GM18520 (cell line): ENCODE results near the gene S100A16.
A peak's percentile ranks its signal among the peaks of the same experiment; 100 is the strongest.
"Not testable (repeated sequence)": the region's sequence is repeated elsewhere in the genome, so short reads cannot be mapped to it uniquely, and the experiment has no call there.

Experiments
- ATAC-seq: cut with Tn5 transposase; IDR thresholded peaks from one replicate; pipeline ENCODE4 v1.9.1; 2021; ENCODE audit not compliant: unreplicated experiment

The S100A16 gene

GRCh38 chr1:153565529-153566374 lies 47.2 kb downstream of the S100A16 start, which contains the start of gene S100A2:
S100A2 (minus strand) TSS chr1:153565844; CDS start chr1:153563877, 1,967 bp downstream.
- ATAC-seq = peak; percentile 34

DNA sequence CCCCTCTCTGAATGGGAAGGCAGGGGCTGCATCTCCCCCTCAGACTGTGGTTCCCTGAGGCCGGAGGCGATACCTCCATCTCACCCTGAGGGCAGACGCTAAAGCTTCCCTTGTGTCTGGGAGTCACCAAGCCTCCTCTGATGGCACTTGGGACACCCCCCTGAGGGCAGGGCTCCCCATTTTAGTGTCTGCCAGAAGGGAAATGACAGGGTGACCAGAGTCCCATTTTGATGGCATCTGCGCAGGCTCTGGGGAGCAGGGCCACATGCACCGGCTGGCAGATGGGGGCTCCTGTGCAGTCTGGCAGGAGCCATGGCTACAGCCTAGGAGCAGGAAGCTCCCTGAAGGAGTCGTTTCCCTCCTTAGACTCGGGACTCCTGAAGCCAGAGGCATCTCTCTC lies 48.9 kb downstream of the S100A16 start:
- ATAC-seq = no peak

DNA sequence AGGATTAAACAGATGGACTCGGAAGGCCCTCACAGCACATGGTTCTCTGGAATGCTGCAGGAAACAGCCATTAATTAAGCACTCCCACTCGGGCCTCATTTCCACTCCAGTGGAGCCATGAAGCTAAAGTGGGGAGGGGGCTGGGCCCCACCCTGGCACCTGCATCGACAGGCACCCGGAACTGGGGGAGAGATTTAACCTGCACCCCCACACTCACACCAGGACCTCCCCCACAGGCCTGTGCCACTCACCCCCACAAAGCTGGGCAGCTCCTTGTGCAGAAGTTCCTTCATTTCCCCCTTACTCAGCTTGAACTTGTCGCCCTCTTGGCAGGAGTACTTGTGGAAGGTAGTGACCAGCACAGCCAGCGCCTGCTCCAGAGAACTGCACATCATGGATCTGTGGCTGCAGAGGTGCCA lies 49.4 kb downstream of the S100A16 start:
- ATAC-seq = no peak

GRCh38 chr1:153562021-153562420 lies 50.9 kb downstream of the S100A16 start:
- not testable (repeated sequence) for ATAC-seq

- ATAC-seq = no peak
Measured at GRCh38 chr1:153561466-153561985, 51.4 kb downstream of the S100A16 start.

- ATAC-seq = no peak
Measured at GRCh38 chr1:153560771-153561465, 52.0 kb downstream of the S100A16 start.

GRCh38 chr1:153560241-153560640 lies 52.7 kb downstream of the S100A16 start:
- ATAC-seq = no peak

DNA sequence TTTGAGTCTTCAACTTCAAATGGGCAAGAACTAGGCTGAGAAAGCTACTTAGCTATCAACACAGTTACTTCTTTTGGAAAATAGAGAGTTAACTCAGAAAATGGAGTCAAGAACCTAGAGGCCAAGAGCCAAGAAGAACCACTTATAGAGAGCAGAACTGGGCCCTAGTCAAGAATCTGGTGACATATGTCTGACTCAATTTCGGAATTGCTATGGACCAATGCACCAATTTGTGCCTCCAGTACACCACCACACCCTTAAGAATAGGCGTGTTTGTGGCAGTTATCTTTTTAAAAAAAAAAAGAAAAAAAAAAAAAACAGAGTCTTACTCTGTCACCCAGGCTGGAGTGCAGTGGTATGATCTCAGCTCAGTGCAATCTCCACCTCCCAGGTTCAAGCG lies 55.1 kb downstream of the S100A16 start:
- ATAC-seq = no peak
